ENCODE data around the gene SECISBP2. TPM values are rescaled to one million over a fixed set of nuclear protein-coding genes. Genes with fewer than 3 reads are reported as not detected.

The SECISBP2 gene
- total and polyA plus RNA-seq, 4 donors: 14.2 to 37.7 (median 24.3) TPM

- H3K9me3 ChIP-seq (ENCODE audit: control insufficient read depth in 4 of 4, low read length in 3 of 4): no peaks in the 10 kb centered on the region
- no peak for DNase-seq (ENCODE audit: low spot score)
- no peaks in the 10 kb centered on the region for H3K27me3 ChIP-seq (ENCODE audit: control insufficient read depth in 4 of 4, insufficient read depth in 4 of 4, low read length in 3 of 4)
- no peak for TF ChIP-seq YY1 (IDR thresholded peaks at IDR 0.05)
- no peak for TF ChIP-seq FOXA2 (IDR thresholded peaks at IDR 0.05)
- TF ChIP-seq HNF4G (IDR thresholded peaks at IDR 0.05): no peak
- TF ChIP-seq REST (IDR thresholded peaks at IDR 0.05): no peak
- no peak for TF ChIP-seq NR2F2 (IDR thresholded peaks at IDR 0.05)
- TF ChIP-seq ATF3 (IDR thresholded peaks at IDR 0.05): no peak
- no peak for TF ChIP-seq EGR1 (IDR thresholded peaks at IDR 0.05; ENCODE audit: low read depth in 2 of 2)
- TF ChIP-seq RXRA (IDR thresholded peaks at IDR 0.05): no peak
- TF ChIP-seq JUND (IDR thresholded peaks at IDR 0.05): no peak
- TF ChIP-seq SP1 (IDR thresholded peaks at IDR 0.05): no peak
- TF ChIP-seq CTCF (IDR thresholded peaks at IDR 0.05; ENCODE audit: low read depth, low read length, missing input control): no peak
- H3K9ac ChIP-seq (ENCODE audit: low read depth in 1 of 2, low read length in 2 of 2): no peak overlapping the region
- peaks cover 4 to 9% (median 7%) of the 10 kb centered on the region in 4 donors for H3K4me1 ChIP-seq (ENCODE audit: control insufficient read depth in 4 of 4, insufficient read depth in 4 of 4, low read length in 3 of 4)
- H3K36me3 ChIP-seq (ENCODE audit: control insufficient read depth in 4 of 4, insufficient read depth in 3 of 4, low read depth in 1 of 4, low read length in 3 of 4): peaks cover 6 to 31% (median 19%) of the 10 kb centered on the region in 4 donors
- WGBS: 91% methylated on average over 9 of the region's 9 CpGs
- H3K4me3 ChIP-seq (ENCODE audit: low read depth in 1 of 3, low read length in 3 of 3): no peak overlapping the region
- H3K27ac ChIP-seq (ENCODE audit: low read depth in 1 of 2, low read length in 2 of 2): no peak overlapping the region
Observed at GRCh38 chr9:89361816-89362646, 43.7 kb downstream of the SECISBP2 start.

- TF ChIP-seq FOXA2 (IDR thresholded peaks at IDR 0.05) (no peak), JUND (IDR thresholded peaks at IDR 0.05) (no peak), RXRA (IDR thresholded peaks at IDR 0.05) (no peak), RAD21 (IDR thresholded peaks at IDR 0.05) (no peak), SP1 (IDR thresholded peaks at IDR 0.05) (no peak), EGR1 (IDR thresholded peaks at IDR 0.05; ENCODE audit: low read depth in 2 of 2) (no peak), HNF4A (conservative IDR thresholded peaks at IDR 0.05) (no peak), MAX (IDR thresholded peaks at IDR 0.05) (no peak), GABPA (IDR thresholded peaks at IDR 0.05 in 1 of 2, conservative IDR thresholded peaks at IDR 0.05 in 1 of 2) (no peak), REST (IDR thresholded peaks at IDR 0.05) (no peak), NR2F2 (IDR thresholded peaks at IDR 0.05) (no peak), ATF3 (IDR thresholded peaks at IDR 0.05) (no peak)
- Histone ChIP-seq H3K9me3 (ENCODE audit: control insufficient read depth in 4 of 4, low read length in 3 of 4) (no peaks in the 10 kb centered on the region), H3K27me3 (ENCODE audit: control insufficient read depth in 4 of 4, insufficient read depth in 4 of 4, low read length in 3 of 4) (no peaks in the 10 kb centered on the region), H3K4me1 (ENCODE audit: control insufficient read depth in 4 of 4, insufficient read depth in 4 of 4, low read length in 3 of 4) (peaks cover 0 to 5% (median under 1%) of the 10 kb centered on the region in 4 donors), H3K4me3 (ENCODE audit: low read depth in 1 of 3, low read length in 3 of 3) (no peak overlapping the region), H3K36me3 (ENCODE audit: control insufficient read depth in 4 of 4, insufficient read depth in 3 of 4, low read depth in 1 of 4, low read length in 3 of 4) (peaks cover 6 to 31% (median 16%) of the 10 kb centered on the region in 4 donors), H3K27ac (ENCODE audit: low read depth in 1 of 2, low read length in 2 of 2) (no peak overlapping the region), H3K9ac (ENCODE audit: low read depth in 1 of 2, low read length in 2 of 2) (no peak overlapping the region)
- DNase-seq (ENCODE audit: low spot score): no peak
- WGBS: 94% methylated on average over 10 of the region's 10 CpGs
Observed at GRCh38 chr9:89362647-89363310, 44.5 kb downstream of the SECISBP2 start.

Measured in liver (tissue), 9 donors.